ENCODE results near the gene HIPK2.

- TF ChIP-seq FOXM1 (IDR thresholded peaks at IDR 0.05; ENCODE audit: borderline replicate concordance, low read depth): no peak
- no peak for TF ChIP-seq EGR1 (IDR thresholded peaks at IDR 0.05)
- TF ChIP-seq EP300 (IDR thresholded peaks at IDR 0.05; ENCODE audit: borderline replicate concordance): no peak
- TF ChIP-seq, protein P1, sequence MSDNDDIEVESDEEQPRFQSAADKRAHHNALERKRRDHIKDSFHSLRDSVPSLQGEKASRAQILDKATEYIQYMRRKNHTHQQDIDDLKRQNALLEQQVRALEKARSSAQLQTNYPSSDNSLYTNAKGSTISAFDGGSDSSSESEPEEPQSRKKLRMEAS (IDR thresholded peaks at IDR 0.05): no peak
- TF ChIP-seq REST (IDR thresholded peaks at IDR 0.05; ENCODE audit: low read depth): no peak
These were observed 14.9 kb downstream of the HIPK2 start for GRCh38 chr7:139762886-139763285.
